CD14-positive monocyte (primary cell): ENCODE results near the gene MOGAT2. TPM values are rescaled to one million over a fixed set of nuclear protein-coding genes. Genes with fewer than 3 reads are reported as not detected.
"Not testable (repeated sequence)": the region's sequence is repeated elsewhere in the genome, so short reads cannot be mapped to it uniquely, and the experiment has no call there.

Experiments used
- DNase-seq, 3 donors: peaks; one replicate each; pipeline ENCODE4 v3.0.0-alpha.2; 2011 to 2022
- H2AFZ ChIP-seq: 2 replicates; pipeline ENCODE4 v1.6.0; 2012; ENCODE audit warnings: mild to moderate bottlenecking, low read depth, low read length, inconsistent platforms; ENCODE audit not compliant: insufficient read depth, poor library complexity, severe bottlenecking
- H3K27ac ChIP-seq, 2 donors: 1 replicate in 1 of 2; 2 replicates in 1 of 2; pipeline ENCODE4 v1.5.1; 2012 to 2013; ENCODE audit warnings: low read length in 2 of 2, control low read depth in 1 of 2, inconsistent platforms in 1 of 2, low read depth in 1 of 2, mild to moderate bottlenecking in 1 of 2
- H3K27me3 ChIP-seq, 2 donors: one replicate each; pipeline versions ENCODE4 v1.6.0 to v1.6.1; 2011 to 2013; ENCODE audit warnings: low read length in 2 of 2; ENCODE audit not compliant: control insufficient read depth in 2 of 2, insufficient read depth in 2 of 2
- H3K36me3 ChIP-seq, 2 donors: replicated peaks in 1 of 2; 1 replicate in 1 of 2; 2 replicates in 1 of 2; pipeline versions ENCODE4 v1.5.1 to v1.6.1; 2012 to 2013; ENCODE audit warnings: low read length in 2 of 2, control low read depth in 1 of 2, inconsistent platforms in 1 of 2, mild to moderate bottlenecking in 1 of 2; ENCODE audit not compliant: insufficient read depth in 2 of 2, control insufficient read depth in 1 of 2
- H3K4me1 ChIP-seq, 2 donors: 1 replicate in 1 of 2; 2 replicates in 1 of 2; pipeline versions ENCODE4 v1.5.1 to v1.6.1; 2012 to 2013; ENCODE audit warnings: low read length in 2 of 2, control low read depth in 1 of 2, inconsistent platforms in 1 of 2, mild to moderate bottlenecking in 1 of 2, moderate library complexity in 1 of 2; ENCODE audit not compliant: insufficient read depth in 2 of 2, control insufficient read depth in 1 of 2
- H3K4me2 ChIP-seq: replicated peaks from 2 replicates; pipeline ENCODE3; 2012; ENCODE audit warnings: low read length, moderate library complexity, mild to moderate bottlenecking; ENCODE audit not compliant: poor library complexity, severe bottlenecking; ENCODE audit errors: extremely low read depth
- H3K4me3 ChIP-seq, 3 experiments: fragments of 200-600 bp in 1 of 3; sonication (generic) in 1 of 3; replicated peaks in 1 of 3; 1 replicate in 2 of 3; 2 replicates in 1 of 3; pipeline ENCODE4 v1.5.1; 2011 to 2013; ENCODE audit warnings: low read length in 3 of 3, mild to moderate bottlenecking in 3 of 3, control low read depth in 2 of 3, low read depth in 2 of 3, inconsistent platforms in 1 of 3, moderate library complexity in 1 of 3
- H3K79me2 ChIP-seq: 2 replicates; pipeline ENCODE4 v1.6.0; 2012; ENCODE audit warnings: mild to moderate bottlenecking, control low read depth, inconsistent platforms, low read length, moderate library complexity; ENCODE audit not compliant: insufficient read depth
- H3K9ac ChIP-seq: 2 replicates; pipeline ENCODE4 v1.6.0; 2017; ENCODE audit warnings: low read length, mild to moderate bottlenecking; ENCODE audit not compliant: insufficient read depth, poor library complexity, severe bottlenecking
- H3K9me3 ChIP-seq, 2 donors: replicated peaks in 1 of 2; 1 replicate in 1 of 2; 2 replicates in 1 of 2; pipeline versions ENCODE4 v1.5.1 to v1.6.1; 2012 to 2013; ENCODE audit warnings: low read length in 2 of 2, control low read depth in 1 of 2; ENCODE audit not compliant: control insufficient read depth in 1 of 2, insufficient read depth in 1 of 2
- H4K20me1 ChIP-seq: 2 replicates; pipeline ENCODE4 v1.6.0; 2012; ENCODE audit warnings: mild to moderate bottlenecking, low read length, control low read depth, moderate library complexity; ENCODE audit not compliant: insufficient read depth
- H3K27ac Mint-ChIP-seq, 7 donors: one replicate each; pipeline ENCODE4 v1.8.0; 2020; ENCODE audit warnings: mild to moderate bottlenecking in 7 of 7, mixed read lengths in 7 of 7, moderate library complexity in 6 of 7, inconsistent platforms in 2 of 7
- H3K27me3 Mint-ChIP-seq, 3 donors: one replicate each; pipeline ENCODE4 v1.8.0; 2021 to 2022; ENCODE audit warnings: low read depth in 3 of 3, mild to moderate bottlenecking in 3 of 3, mixed read lengths in 3 of 3, moderate library complexity in 3 of 3, inconsistent platforms in 1 of 3
- H3K36me3 Mint-ChIP-seq, 2 donors: one replicate each; pipeline ENCODE4 v1.8.0; 2020; ENCODE audit warnings: mixed read lengths in 2 of 2, inconsistent platforms in 1 of 2, mild to moderate bottlenecking in 1 of 2
- H3K4me1 Mint-ChIP-seq: one replicate; pipeline ENCODE4 v1.8.0; 2020; ENCODE audit warnings: mild to moderate bottlenecking, mixed read lengths
- H3K4me3 Mint-ChIP-seq, 2 donors: one replicate each; pipeline ENCODE4 v1.8.0; 2020; ENCODE audit warnings: mild to moderate bottlenecking in 2 of 2, mixed read lengths in 2 of 2, moderate library complexity in 1 of 2
- H3K9me3 Mint-ChIP-seq, 7 donors: one replicate each; pipeline ENCODE4 v1.8.0; 2020 to 2022; ENCODE audit warnings: mixed read lengths in 7 of 7, mild to moderate bottlenecking in 6 of 7, moderate library complexity in 6 of 7, inconsistent platforms in 2 of 7
- WGBS: methylation state at CpG from one replicate; pipeline ENCODE4 v1.1.5; 2013; ENCODE audit warnings: missing lambda C conversion rate; ENCODE audit not compliant: insufficient coverage; 5-methylcytosine and 5-hydroxymethylcytosine counted together
- intact Hi-C, 2 donors: fragments of 100-400 bp; cut with micrococcal nuclease; formaldehyde crosslinking; loops; one replicate each; pipeline versions ENCODE4 v1.15.0 to v1.15.1; 2023
- polyA plus RNA-seq, 3 donors: library from polyadenylated mRNA; depleted of rRNA in 1 of 3; unstranded in 2 of 3; stranded (reverse) in 1 of 3; fragments of 300-500 nt in 2 of 3; fragments of >200 nt in 1 of 3; fragmentation: Illumina TruSeq in 2 of 3; gene quantifications; 1 replicate in 2 of 3; 2 replicates in 1 of 3; pipeline ENCODE4 v1.2.3, GENCODE V29; 2012 to 2021
- TF ChIP-seq, protein P1 (sequence below): fragments of 200-600 bp; IDR thresholded peaks from one replicate; pipeline ENCODE4 v1.8.0; 2022; ENCODE audit warnings: antibody characterized with exemption, mild to moderate bottlenecking

The MOGAT2 gene
- polyA plus RNA-seq, 3 donors = not detected

GRCh38 chr11:75754933-75755332 is 37.3 kb downstream of the MOGAT2 start:
- H2AFZ ChIP-seq, H3K9me3 ChIP-seq, H3K9me3 Mint-ChIP-seq, H3K79me2 ChIP-seq, H3K4me3 ChIP-seq, H3K4me1 ChIP-seq, H4K20me1 ChIP-seq, H3K27me3 Mint-ChIP-seq, H3K9ac ChIP-seq, H3K27ac Mint-ChIP-seq, H3K27ac ChIP-seq, H3K36me3 Mint-ChIP-seq, H3K27me3 ChIP-seq, H3K4me3 Mint-ChIP-seq, intact Hi-C loops, DNase-seq, H3K4me2 ChIP-seq, H3K36me3 ChIP-seq: not testable (repeated sequence)
- peaks cover 11% of the 10 kb centered on the region for H3K4me1 Mint-ChIP-seq

- H3K9me3 Mint-ChIP-seq = peaks cover 0 to 2% (median 0%) of the 10 kb centered on the region in 7 donors
- WGBS = 93% methylated on average over 2 of the region's 2 CpGs
- H3K9ac ChIP-seq = no peak overlapping the region
- no peak overlapping the region for H2AFZ ChIP-seq
- no peak overlapping the region for H3K4me2 ChIP-seq
- peaks cover 0 to 2% of the 10 kb centered on the region in 2 donors for H3K36me3 Mint-ChIP-seq
- intact Hi-C loops = no loop called here
- peak overlapping the region in 1 of 7 donors; percentile 31 for H3K27ac Mint-ChIP-seq
- no peak overlapping the region for H3K4me3 Mint-ChIP-seq
- no peaks in the 10 kb centered on the region for H3K9me3 ChIP-seq
- H3K27ac ChIP-seq = no peak overlapping the region
- no peaks in the 10 kb centered on the region for H3K79me2 ChIP-seq
- H3K4me1 ChIP-seq = peaks cover 25 to 28% of the 10 kb centered on the region in 2 donors
- TF ChIP-seq, protein P1, sequence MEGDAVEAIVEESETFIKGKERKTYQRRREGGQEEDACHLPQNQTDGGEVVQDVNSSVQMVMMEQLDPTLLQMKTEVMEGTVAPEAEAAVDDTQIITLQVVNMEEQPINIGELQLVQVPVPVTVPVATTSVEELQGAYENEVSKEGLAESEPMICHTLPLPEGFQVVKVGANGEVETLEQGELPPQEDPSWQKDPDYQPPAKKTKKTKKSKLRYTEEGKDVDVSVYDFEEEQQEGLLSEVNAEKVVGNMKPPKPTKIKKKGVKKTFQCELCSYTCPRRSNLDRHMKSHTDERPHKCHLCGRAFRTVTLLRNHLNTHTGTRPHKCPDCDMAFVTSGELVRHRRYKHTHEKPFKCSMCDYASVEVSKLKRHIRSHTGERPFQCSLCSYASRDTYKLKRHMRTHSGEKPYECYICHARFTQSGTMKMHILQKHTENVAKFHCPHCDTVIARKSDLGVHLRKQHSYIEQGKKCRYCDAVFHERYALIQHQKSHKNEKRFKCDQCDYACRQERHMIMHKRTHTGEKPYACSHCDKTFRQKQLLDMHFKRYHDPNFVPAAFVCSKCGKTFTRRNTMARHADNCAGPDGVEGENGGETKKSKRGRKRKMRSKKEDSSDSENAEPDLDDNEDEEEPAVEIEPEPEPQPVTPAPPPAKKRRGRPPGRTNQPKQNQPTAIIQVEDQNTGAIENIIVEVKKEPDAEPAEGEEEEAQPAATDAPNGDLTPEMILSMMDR = no peak
- no peaks in the 10 kb centered on the region for H3K27me3 Mint-ChIP-seq
- no peaks in the 10 kb centered on the region for H3K36me3 ChIP-seq
- no peaks in the 10 kb centered on the region for H4K20me1 ChIP-seq
- no peak overlapping the region for H3K4me3 ChIP-seq
- no peak for DNase-seq
- no peaks in the 10 kb centered on the region for H3K27me3 ChIP-seq
- peaks cover 32% of the 10 kb centered on the region for H3K4me1 Mint-ChIP-seq
These were observed 40.0 kb downstream of the MOGAT2 start for GRCh38 chr11:75757651-75758050.
